GM12864 (cell line): ENCODE measurements around the gene SIPA1L3.

Source experiments
- DNase-seq: peaks from one replicate; pipeline ENCODE4 v3.0.0-alpha.2; 2011; ENCODE audit warnings: low read depth
- H3K4me3 ChIP-seq: 2 replicates; pipeline ENCODE4 v1.5.1; 2011; ENCODE audit warnings: mild to moderate bottlenecking, low read depth, low read length, control low read depth
- TF ChIP-seq, protein P1 (sequence below): IDR thresholded peaks from 2 replicates; pipeline ENCODE4 v1.5.1; 2011; ENCODE audit warnings: low read depth, mild to moderate bottlenecking, moderate library complexity, low read length, control low read depth, inconsistent platforms; ENCODE audit errors: missing control alignments

SIPA1L3 gene

DNA sequence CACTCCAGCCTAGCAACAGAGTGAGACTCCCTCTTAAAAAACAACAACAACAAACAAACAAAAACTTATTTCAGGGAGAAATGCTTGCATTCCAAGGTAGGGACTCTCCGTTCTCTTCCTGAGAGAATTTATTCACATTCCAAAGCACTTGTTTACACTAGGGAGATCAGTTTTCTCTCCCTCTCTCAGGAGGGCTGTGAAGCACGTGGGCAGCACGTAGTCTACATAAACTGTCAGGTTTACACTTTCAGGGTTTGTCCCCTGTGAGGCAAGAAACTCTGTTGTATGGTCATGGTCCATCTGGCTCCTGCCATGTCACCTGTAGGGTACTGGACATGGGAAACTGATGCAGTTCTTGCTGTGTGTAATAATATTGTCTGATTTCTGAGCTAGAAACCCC is 32.2 kb upstream of the SIPA1L3 start:
- TF ChIP-seq, protein P1, sequence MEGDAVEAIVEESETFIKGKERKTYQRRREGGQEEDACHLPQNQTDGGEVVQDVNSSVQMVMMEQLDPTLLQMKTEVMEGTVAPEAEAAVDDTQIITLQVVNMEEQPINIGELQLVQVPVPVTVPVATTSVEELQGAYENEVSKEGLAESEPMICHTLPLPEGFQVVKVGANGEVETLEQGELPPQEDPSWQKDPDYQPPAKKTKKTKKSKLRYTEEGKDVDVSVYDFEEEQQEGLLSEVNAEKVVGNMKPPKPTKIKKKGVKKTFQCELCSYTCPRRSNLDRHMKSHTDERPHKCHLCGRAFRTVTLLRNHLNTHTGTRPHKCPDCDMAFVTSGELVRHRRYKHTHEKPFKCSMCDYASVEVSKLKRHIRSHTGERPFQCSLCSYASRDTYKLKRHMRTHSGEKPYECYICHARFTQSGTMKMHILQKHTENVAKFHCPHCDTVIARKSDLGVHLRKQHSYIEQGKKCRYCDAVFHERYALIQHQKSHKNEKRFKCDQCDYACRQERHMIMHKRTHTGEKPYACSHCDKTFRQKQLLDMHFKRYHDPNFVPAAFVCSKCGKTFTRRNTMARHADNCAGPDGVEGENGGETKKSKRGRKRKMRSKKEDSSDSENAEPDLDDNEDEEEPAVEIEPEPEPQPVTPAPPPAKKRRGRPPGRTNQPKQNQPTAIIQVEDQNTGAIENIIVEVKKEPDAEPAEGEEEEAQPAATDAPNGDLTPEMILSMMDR: no peak
- H3K4me3 ChIP-seq: no peak overlapping the region
- no peak for DNase-seq

DNA sequence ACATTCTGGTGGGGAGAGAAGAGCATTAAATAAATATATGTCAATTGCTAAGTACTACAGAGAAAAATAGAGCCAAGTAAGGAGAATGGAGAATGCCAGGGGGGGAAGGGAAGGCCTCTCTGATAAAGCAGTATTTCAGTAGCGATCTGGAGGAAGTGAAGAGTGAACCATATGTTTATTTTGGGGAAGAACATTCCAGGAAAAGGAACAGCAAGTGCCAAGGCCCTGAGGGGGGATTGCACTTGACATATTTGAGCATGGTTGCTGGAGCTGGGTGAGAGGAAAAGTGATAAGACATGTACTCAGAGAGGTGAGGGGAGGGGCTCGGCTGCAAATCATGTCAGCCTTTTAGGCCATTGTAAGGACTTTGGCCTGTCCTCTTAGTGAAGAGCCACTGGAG is 31.0 kb upstream of the SIPA1L3 start:
- TF ChIP-seq, protein P1: no peak
- DNase-seq: no peak
- H3K4me3 ChIP-seq: no peak overlapping the region

DNA sequence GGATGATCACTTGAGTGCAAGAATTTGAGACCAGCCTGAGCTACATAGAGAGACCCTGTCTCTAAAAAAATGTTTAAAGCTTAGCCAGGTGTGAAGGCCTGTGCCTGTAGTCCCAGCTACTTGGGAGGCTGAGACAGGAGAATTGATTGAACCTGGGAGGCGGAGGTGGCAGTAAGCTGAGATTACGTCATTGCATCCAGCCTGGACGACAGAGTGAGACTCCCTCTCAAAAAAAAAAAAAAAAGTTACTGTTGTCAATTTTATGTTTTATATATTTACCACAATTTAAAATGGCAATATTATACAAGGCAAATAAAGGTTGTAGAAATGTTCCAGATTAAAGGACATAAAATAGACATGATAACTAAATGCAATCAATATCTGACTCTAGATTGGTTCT is 29.9 kb upstream of the SIPA1L3 start:
- no peak for DNase-seq
- TF ChIP-seq, protein P1: no peak
- no peak overlapping the region for H3K4me3 ChIP-seq

DNA sequence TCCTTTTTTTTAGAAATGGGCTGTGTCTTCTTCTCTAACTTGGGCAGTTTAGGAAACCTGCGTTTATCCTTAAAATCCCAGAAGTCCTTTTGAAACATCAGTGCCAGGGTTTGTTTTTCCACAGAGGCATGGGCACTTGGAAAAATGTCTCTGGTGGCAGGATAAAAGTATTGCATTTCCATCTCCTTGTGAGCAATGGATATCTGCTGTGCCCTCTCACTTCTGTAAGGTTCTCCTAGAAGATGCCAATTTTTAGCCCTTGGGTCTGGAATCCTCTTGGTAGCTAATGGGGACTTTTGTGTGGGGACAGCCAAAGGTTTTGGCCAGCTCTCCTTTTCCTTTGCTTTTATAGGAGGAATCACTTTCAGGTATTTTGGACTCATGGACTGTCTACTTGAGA is 21.6 kb upstream of the SIPA1L3 start:
- TF ChIP-seq, protein P1: no peak
- H3K4me3 ChIP-seq: no peak overlapping the region
- DNase-seq: no peak

DNA sequence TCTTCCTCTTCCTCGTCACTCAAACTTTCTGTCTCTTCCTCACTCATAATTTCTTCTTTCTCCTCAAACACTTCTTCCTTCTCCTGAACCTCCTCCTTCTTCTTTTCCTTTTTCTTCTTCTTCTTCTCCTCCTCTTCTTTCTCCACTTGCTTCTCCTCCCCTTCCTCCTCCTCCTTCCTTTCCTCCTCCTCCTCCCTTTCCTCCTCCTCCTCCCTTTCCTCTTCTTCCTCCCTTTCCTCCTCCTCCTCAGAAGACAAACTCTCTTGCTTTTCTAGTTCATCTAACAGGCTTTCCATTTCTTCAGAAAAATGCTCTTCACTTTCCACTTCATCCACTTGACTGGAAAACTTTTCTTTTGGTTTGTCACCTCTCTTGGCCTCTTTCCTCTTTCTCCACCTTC is 20.4 kb upstream of the SIPA1L3 start:
- no peak for DNase-seq
- TF ChIP-seq, protein P1: no peak
- H3K4me3 ChIP-seq: no peak overlapping the region

DNA sequence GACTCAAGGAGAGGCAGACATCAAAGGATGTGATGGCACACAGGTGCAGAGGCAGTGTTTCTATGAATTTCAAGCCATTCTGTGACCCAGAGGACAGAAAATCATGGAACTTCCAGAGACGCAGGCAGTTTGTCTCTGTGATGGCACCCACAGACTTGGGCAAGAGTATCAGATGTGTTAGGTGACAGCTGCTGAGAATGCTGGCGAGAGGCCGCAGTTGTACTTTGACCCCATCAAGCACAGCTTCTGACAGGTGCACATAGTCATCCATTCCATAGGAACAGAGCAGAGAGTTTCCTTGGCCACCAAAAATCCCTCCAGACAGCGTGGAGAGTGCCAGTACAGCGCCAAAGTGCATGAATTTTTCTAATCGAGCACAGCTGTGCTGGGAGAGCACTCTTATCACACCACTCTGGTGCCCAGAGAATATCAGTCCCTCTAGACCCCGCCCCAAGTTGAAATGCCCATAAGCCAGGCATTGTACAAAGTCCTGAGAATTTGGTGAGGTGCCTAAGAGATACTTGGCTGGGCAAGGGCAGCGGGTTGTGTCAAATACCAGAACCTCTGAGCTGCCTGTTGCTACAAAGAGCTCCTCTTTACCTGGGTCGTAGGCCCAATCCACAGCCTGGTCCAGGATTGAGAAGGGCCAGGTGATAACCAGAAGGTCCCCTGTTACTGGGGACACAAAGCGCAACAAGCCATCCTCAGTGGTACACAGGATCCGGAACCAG is 13.0 kb upstream of the SIPA1L3 start:
- TF ChIP-seq, protein P1: no peak
- DNase-seq: no peak
- H3K4me3 ChIP-seq: no peak overlapping the region

DNA sequence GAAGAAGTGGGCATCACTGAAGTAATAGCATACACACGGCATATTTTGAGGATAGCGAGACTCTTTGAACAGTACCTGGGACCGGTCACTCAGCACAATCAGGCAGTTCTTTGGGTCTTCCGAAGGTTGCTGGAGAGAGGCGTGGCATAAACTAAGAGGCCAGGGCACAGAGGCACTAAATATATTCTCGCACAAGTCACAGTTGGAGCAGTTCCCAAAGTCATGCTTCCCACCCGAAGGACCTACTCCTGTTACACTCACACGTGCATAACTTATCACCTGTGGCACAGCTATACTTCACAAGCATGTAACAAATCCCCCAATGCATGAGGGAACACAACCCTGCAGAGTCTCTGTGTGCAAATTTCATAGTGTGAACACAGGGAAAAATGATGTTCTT is 10.8 kb upstream of the SIPA1L3 start:
- no peak for DNase-seq
- no peak overlapping the region for H3K4me3 ChIP-seq
- TF ChIP-seq, protein P1: no peak
